ENCODE data around the gene RAB7B. TPM values are rescaled to one million over a fixed set of nuclear protein-coding genes. Genes with fewer than 3 reads are reported as not detected.

The RAB7B gene
- total and polyA plus RNA-seq, 2 of the 13 experiments (the other 11 are each of a cell fraction or from before 2014, with no cell fraction given), result 0.05 to 0.46 TPM

- TF ChIP-seq, protein P1, sequence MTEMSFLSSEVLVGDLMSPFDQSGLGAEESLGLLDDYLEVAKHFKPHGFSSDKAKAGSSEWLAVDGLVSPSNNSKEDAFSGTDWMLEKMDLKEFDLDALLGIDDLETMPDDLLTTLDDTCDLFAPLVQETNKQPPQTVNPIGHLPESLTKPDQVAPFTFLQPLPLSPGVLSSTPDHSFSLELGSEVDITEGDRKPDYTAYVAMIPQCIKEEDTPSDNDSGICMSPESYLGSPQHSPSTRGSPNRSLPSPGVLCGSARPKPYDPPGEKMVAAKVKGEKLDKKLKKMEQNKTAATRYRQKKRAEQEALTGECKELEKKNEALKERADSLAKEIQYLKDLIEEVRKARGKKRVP (CRISPR knock-in tag; IDR thresholded peaks at IDR 0.05), result peak in 1 of 2 experiments; percentile 84; a peak in 2 of 4 replicates
- TF ChIP-seq YY1 (IDR thresholded peaks at IDR 0.05; ENCODE audit: insufficient read depth, insufficient replicate concordance, low read depth, low read length) (no peak), ZNF484 (CRISPR knock-in tag; IDR thresholded peaks at IDR 0.05; ENCODE audit: borderline replicate concordance, low read depth) (no peak), PRMT3 (CRISPR knock-in tag; IDR thresholded peaks at IDR 0.05; ENCODE audit: borderline replicate concordance, low read depth) (no peak), ZBTB34 (CRISPR knock-in tag; IDR thresholded peaks at IDR 0.05) (no peak), BRCA1 (CRISPR knock-in tag; IDR thresholded peaks at IDR 0.05) (no peak), KLF6 (CRISPR knock-in tag; IDR thresholded peaks at IDR 0.05) (no peak), EP300 (IDR thresholded peaks at IDR 0.05; ENCODE audit: low read depth in 2 of 2, low read length in 2 of 2) (peak; percentile 46 to 56; a peak in 2 of 4 replicates), EP300 (CRISPR knock-in tag; IDR thresholded peaks at IDR 0.05; ENCODE audit: borderline replicate concordance) (peak; percentile 61; the same call in 1 of the 2 replicates), ISL2 (CRISPR knock-in tag; IDR thresholded peaks at IDR 0.05) (peak; percentile 39; the same call in 1 of the 2 replicates), BORCS8-MEF2B (CRISPR knock-in tag; IDR thresholded peaks at IDR 0.05) (0 out of 2 replicates have a peak, but pooled peaks have one; percentile 33), POLR2A (IDR thresholded peaks at IDR 0.05; ENCODE audit: insufficient read depth in 1 of 2, low read depth in 2 of 2, low read length in 2 of 2) (peak in 1 of 2 experiments; percentile 45; a peak in 1 of 4 replicates), NRL (CRISPR knock-in tag; IDR thresholded peaks at IDR 0.05; ENCODE audit: borderline replicate concordance) (no peak), ATF7 (IDR thresholded peaks at IDR 0.05) (no peak), ATF7 (CRISPR knock-in tag; IDR thresholded peaks at IDR 0.05) (no peak), HMG20A (CRISPR knock-in tag; IDR thresholded peaks at IDR 0.05; ENCODE audit: borderline replicate concordance) (peak; percentile 54; the same call in 1 of the 2 replicates), ZNF296 (CRISPR knock-in tag; conservative IDR thresholded peaks at IDR 0.05) (no peak), FOXP4 (CRISPR knock-in tag; IDR thresholded peaks at IDR 0.05) (peak; percentile 56), ZNF317 (CRISPR knock-in tag; IDR thresholded peaks at IDR 0.05) (no peak), ZNF780A (CRISPR knock-in tag; IDR thresholded peaks at IDR 0.05) (peak; percentile 74; the same call in 1 of the 2 replicates), AGO1 (IDR thresholded peaks at IDR 0.05; ENCODE audit: low read depth, low read length, poor library complexity, severe bottlenecking) (no peak), ZNF773 (CRISPR knock-in tag; IDR thresholded peaks at IDR 0.05; ENCODE audit: borderline replicate concordance) (no peak), TERF1 (CRISPR knock-in tag; IDR thresholded peaks at IDR 0.05) (no peak), ZNF749 (CRISPR knock-in tag; IDR thresholded peaks at IDR 0.05; ENCODE audit: borderline replicate concordance) (no peak)
- TF ChIP-seq, protein P2, sequence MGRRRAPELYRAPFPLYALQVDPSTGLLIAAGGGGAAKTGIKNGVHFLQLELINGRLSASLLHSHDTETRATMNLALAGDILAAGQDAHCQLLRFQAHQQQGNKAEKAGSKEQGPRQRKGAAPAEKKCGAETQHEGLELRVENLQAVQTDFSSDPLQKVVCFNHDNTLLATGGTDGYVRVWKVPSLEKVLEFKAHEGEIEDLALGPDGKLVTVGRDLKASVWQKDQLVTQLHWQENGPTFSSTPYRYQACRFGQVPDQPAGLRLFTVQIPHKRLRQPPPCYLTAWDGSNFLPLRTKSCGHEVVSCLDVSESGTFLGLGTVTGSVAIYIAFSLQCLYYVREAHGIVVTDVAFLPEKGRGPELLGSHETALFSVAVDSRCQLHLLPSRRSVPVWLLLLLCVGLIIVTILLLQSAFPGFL (CRISPR knock-in tag; IDR thresholded peaks at IDR 0.05), result no peak
Observed at GRCh38 chr1:206048582-206048981, 45.4 kb upstream of the RAB7B start (continued).
